HG03558 (cell line): ENCODE measurements around the gene GLCCI1.

ENCODE experiments used
- ATAC-seq: cut with Tn5 transposase; IDR thresholded peaks from one replicate; pipeline ENCODE4 v1.9.1; 2021; ENCODE audit warnings: moderate number of reproducible peaks; ENCODE audit not compliant: unreplicated experiment; ENCODE audit errors: extremely low read depth

GLCCI1 gene

GRCh38 chr7:7968544-7969305 is at the start of gene GLCCI1:
Gene GLCCI1 (plus strand): TSS chr7:7968796. CDS start chr7:7969351, 555 bp downstream.
- peak; percentile 60 for ATAC-seq

- no peak for ATAC-seq
Observed at GRCh38 chr7:7919449-7919945, 49.1 kb upstream of the GLCCI1 start.

GRCh38 chr7:7920056-7920455 is 48.5 kb upstream of the GLCCI1 start:
- ATAC-seq: no peak

- ATAC-seq: peak; percentile 95
Observed at GRCh38 chr7:7920481-7920880, 48.1 kb upstream of the GLCCI1 start.

- no peak for ATAC-seq
Observed at GRCh38 chr7:7921830-7922229, 46.8 kb upstream of the GLCCI1 start.

GRCh38 chr7:7922684-7923385 is 45.8 kb upstream of the GLCCI1 start:
- ATAC-seq: no peak

GRCh38 chr7:7923818-7924217 is 44.8 kb upstream of the GLCCI1 start:
- ATAC-seq: no peak

GRCh38 chr7:7924303-7924702 is 44.3 kb upstream of the GLCCI1 start:
- ATAC-seq: no peak

- ATAC-seq: no peak
Observed at GRCh38 chr7:7931626-7932025, 37.0 kb upstream of the GLCCI1 start.

- no peak for ATAC-seq
Observed at GRCh38 chr7:7932553-7932952, 36.0 kb upstream of the GLCCI1 start.

- ATAC-seq: no peak
Observed at GRCh38 chr7:7933915-7934526, 34.6 kb upstream of the GLCCI1 start.

- ATAC-seq: no peak
Observed at GRCh38 chr7:7934945-7935344, 33.7 kb upstream of the GLCCI1 start.

GRCh38 chr7:7938471-7938870 is 30.1 kb upstream of the GLCCI1 start:
- ATAC-seq: no peak

GRCh38 chr7:7943951-7944350 is 24.6 kb upstream of the GLCCI1 start:
- no peak for ATAC-seq

- peak; percentile 83 for ATAC-seq
Observed at GRCh38 chr7:7944619-7945282, 23.8 kb upstream of the GLCCI1 start.

GRCh38 chr7:7946486-7946885 is 22.1 kb upstream of the GLCCI1 start:
- no peak for ATAC-seq

- ATAC-seq: no peak
Observed at GRCh38 chr7:7948232-7948631, 20.4 kb upstream of the GLCCI1 start.

GRCh38 chr7:7953806-7954205 is 14.8 kb upstream of the GLCCI1 start:
- no peak for ATAC-seq

GRCh38 chr7:7956531-7957128 is 12.0 kb upstream of the GLCCI1 start:
- no peak for ATAC-seq

- ATAC-seq: no peak
Observed at GRCh38 chr7:7957513-7957912, 11.1 kb upstream of the GLCCI1 start.
